Neural cell (in vitro differentiated cells): ENCODE measurements around the gene LRBA. TPM values are rescaled to one million over a fixed set of nuclear protein-coding genes. Genes with fewer than 3 reads are reported as not detected.

Experiments
- H2AFZ ChIP-seq: fragments of 200-600, 300-800 bp; sonication (generic), shearing (Covaris generic); 2 replicates; pipeline ENCODE4 v1.6.0; 2014; ENCODE audit warnings: low read depth, mild to moderate bottlenecking, antibody characterized with exemption, low read length, moderate library complexity
- H3F3A ChIP-seq: fragments of 200-600 bp; shearing (Covaris generic); 2 replicates; pipeline ENCODE4 v1.6.1; 2016; ENCODE audit warnings: mild to moderate bottlenecking, moderate library complexity, mixed read lengths, antibody characterized with exemption, low read length; ENCODE audit not compliant: insufficient read depth, poor library complexity, severe bottlenecking
- H3K27ac ChIP-seq: fragments of 200-600, 300-800 bp; sonication (generic), shearing (Covaris generic); 2 replicates; pipeline ENCODE4 v1.5.1; 2014; ENCODE audit warnings: mild to moderate bottlenecking, low read length, moderate library complexity
- H3K27me3 ChIP-seq: fragments of 300-800, 200-600 bp; sonication (generic), shearing (Covaris generic); 2 replicates; pipeline ENCODE4 v1.6.0; 2014; ENCODE audit warnings: mild to moderate bottlenecking, low read depth, low read length, moderate library complexity; ENCODE audit not compliant: insufficient read depth
- H3K36me3 ChIP-seq: fragments of 300-800, 200-600 bp; sonication (generic), shearing (Covaris generic); 2 replicates; pipeline ENCODE4 v1.5.1; 2014; ENCODE audit warnings: mild to moderate bottlenecking, antibody characterized with exemption, low read length, moderate library complexity; ENCODE audit not compliant: insufficient read depth
- H3K4me2 ChIP-seq: fragments of 300-800, 200-600 bp; sonication (generic), shearing (Covaris generic); 2 replicates; pipeline ENCODE4 v1.6.0; 2014; ENCODE audit warnings: mild to moderate bottlenecking, low read length
- H3K4me3 ChIP-seq: fragments of 300-800, 200-600 bp; sonication (generic), shearing (Covaris generic); 2 replicates; pipeline ENCODE4 v1.5.1; 2014; ENCODE audit warnings: mild to moderate bottlenecking, low read length, moderate library complexity
- H3K79me2 ChIP-seq: fragments of 200-600 bp; shearing (Covaris generic); replicated peaks from 2 replicates; pipeline ENCODE4 v1.6.0; 2014; ENCODE audit warnings: mild to moderate bottlenecking, low read length, moderate library complexity; ENCODE audit not compliant: insufficient read depth
- H3K9ac ChIP-seq: fragments of 300-800, 200-600 bp; sonication (generic), shearing (Covaris generic); 2 replicates; pipeline ENCODE4 v1.6.1; 2016; ENCODE audit warnings: mild to moderate bottlenecking, low read length, mixed read lengths
- H3K9me2 ChIP-seq: fragments of 200-600 bp; shearing (Covaris generic); 2 replicates; pipeline ENCODE4 v1.6.1; 2016; ENCODE audit warnings: mild to moderate bottlenecking, low read length, mixed read lengths; ENCODE audit not compliant: insufficient read depth
- H3K9me3 ChIP-seq: fragments of 200-600, 300-800 bp; sonication (generic), shearing (Covaris generic); 2 replicates; pipeline ENCODE4 v1.6.1; 2016; ENCODE audit warnings: mild to moderate bottlenecking, mixed run types, low read length, moderate library complexity, mixed read lengths
- H4K20me1 ChIP-seq: fragments of 200-600 bp; shearing (Covaris generic); 2 replicates; pipeline ENCODE4 v1.6.1; 2016; ENCODE audit warnings: mild to moderate bottlenecking, mixed run types; ENCODE audit not compliant: insufficient read depth
- CTCF ChIP-seq: fragments of 450-650 bp; IDR thresholded peaks from 2 replicates; pipeline ENCODE4 v1.5.1; 2014; ENCODE audit warnings: antibody characterized with exemption, mild to moderate bottlenecking, moderate library complexity; ENCODE audit not compliant: poor library complexity, severe bottlenecking
- EP300 ChIP-seq: fragments of 450-650 bp; conservative IDR thresholded peaks from 2 replicates; pipeline ENCODE4 v1.6.1; 2014; ENCODE audit warnings: antibody characterized with exemption, mild to moderate bottlenecking, moderate library complexity; ENCODE audit not compliant: poor library complexity, severe bottlenecking
- EZH2 ChIP-seq: fragments of 200-600, 300-800 bp; shearing (Covaris generic), sonication (generic); IDR thresholded peaks from 2 replicates; pipeline ENCODE4 v1.6.1; 2014; ENCODE audit warnings: antibody characterized with exemption, low read length, borderline replicate concordance, mild to moderate bottlenecking; ENCODE audit not compliant: insufficient read depth, poor library complexity, severe bottlenecking
- MXI1 ChIP-seq: fragments of 450-650 bp; conservative IDR thresholded peaks from 2 replicates; pipeline ENCODE4 v1.6.1; 2014; ENCODE audit warnings: antibody characterized with exemption, mild to moderate bottlenecking; ENCODE audit not compliant: poor library complexity, severe bottlenecking
- POLR2AphosphoS5 ChIP-seq: IDR thresholded peaks from 2 replicates; pipeline ENCODE4 v1.6.1; 2012
- RAD21 ChIP-seq: fragments of 450-650 bp; conservative IDR thresholded peaks from 2 replicates; pipeline ENCODE4 v1.6.1; 2014; ENCODE audit warnings: antibody characterized with exemption, mild to moderate bottlenecking, moderate library complexity
- REST ChIP-seq: IDR thresholded peaks from 2 replicates; pipeline ENCODE4 v1.6.1; 2012; ENCODE audit warnings: borderline replicate concordance
- SMC3 ChIP-seq: fragments of 450-650 bp; conservative IDR thresholded peaks from 2 replicates; pipeline ENCODE4 v1.6.1; 2014; ENCODE audit warnings: antibody characterized with exemption, mild to moderate bottlenecking, moderate library complexity; ENCODE audit not compliant: poor library complexity
- TAF1 ChIP-seq: IDR thresholded peaks from 2 replicates; pipeline ENCODE4 v1.6.1; 2012; ENCODE audit warnings: low read depth
- polyA plus RNA-seq: library from polyadenylated mRNA; depleted of rRNA; stranded (reverse); fragments of >200 nt; gene quantifications from 2 replicates; pipeline ENCODE4 v1.2.3, GENCODE V29; 2014

LRBA gene
- polyA plus RNA-seq, 1 donor from 2014 or later, result 7.1 TPM

GRCh38 chr4:150986085-150986484, 29.0 kb downstream of the LRBA start:
- H3K9me2 ChIP-seq, result no peaks in the 10 kb centered on the region
- no peak overlapping the region for H2AFZ ChIP-seq
- no peak overlapping the region for H3K4me2 ChIP-seq
- H3K36me3 ChIP-seq, result no peaks in the 10 kb centered on the region
- TF ChIP-seq RAD21 (no peak), EP300 (no peak), TAF1 (no peak), EZH2 (no peak), REST (no peak), POLR2AphosphoS5 (no peak), SMC3 (no peak), MXI1 (no peak), CTCF (no peak)
- H3K4me3 ChIP-seq, result no peak overlapping the region
- H3K9ac ChIP-seq, result no peak overlapping the region
- H3K79me2 ChIP-seq, result no peaks in the 10 kb centered on the region
- H3K27ac ChIP-seq, result no peak overlapping the region
- no peaks in the 10 kb centered on the region for H3F3A ChIP-seq
- H3K27me3 ChIP-seq, result no peaks in the 10 kb centered on the region
- H3K9me3 ChIP-seq, result no peaks in the 10 kb centered on the region
- H4K20me1 ChIP-seq, result no peaks in the 10 kb centered on the region

- H3K27me3 ChIP-seq, result no peaks in the 10 kb centered on the region
- no peak overlapping the region for H3K4me2 ChIP-seq
- H3K9me3 ChIP-seq, result no peaks in the 10 kb centered on the region
- H3K9me2 ChIP-seq, result no peaks in the 10 kb centered on the region
- no peak overlapping the region for H2AFZ ChIP-seq
- H3K79me2 ChIP-seq, result no peaks in the 10 kb centered on the region
- no peak overlapping the region for H3K9ac ChIP-seq
- H4K20me1 ChIP-seq, result no peaks in the 10 kb centered on the region
- H3K27ac ChIP-seq, result no peak overlapping the region
- TF ChIP-seq REST (no peak), TAF1 (no peak), EZH2 (no peak), EP300 (no peak), POLR2AphosphoS5 (no peak), SMC3 (no peak), RAD21 (no peak), MXI1 (no peak), CTCF (no peak)
- no peaks in the 10 kb centered on the region for H3F3A ChIP-seq
- H3K4me3 ChIP-seq, result no peak overlapping the region
- no peaks in the 10 kb centered on the region for H3K36me3 ChIP-seq
Observed at GRCh38 chr4:150983851-150984250, 31.2 kb downstream of the LRBA start.
